T-helper 2 cell treated with Interferon-gamma antibody and Interleukin-4, amounts not matched to agents 5 μg/mL and 100 μg/mL, for 36 hours (primary cell): Measurements from ENCODE around the gene SEMA4D.
"Not testable (repeated sequence)": the region's sequence is repeated elsewhere in the genome, so short reads cannot be mapped to it uniquely, and the experiment has no call there.

ENCODE experiments used
- DNase-seq: peaks from one replicate; pipeline ENCODE4 v3.0.0; 2021; ENCODE audit warnings: low spot score
- H3K27ac Mint-ChIP-seq: one replicate; pipeline ENCODE4 v1.8.0; 2021; ENCODE audit warnings: mild to moderate bottlenecking, mixed read lengths
- H3K27me3 Mint-ChIP-seq: one replicate; pipeline ENCODE4 v1.8.0; 2021; ENCODE audit warnings: low read depth, mixed read lengths
- H3K36me3 Mint-ChIP-seq: one replicate; pipeline ENCODE4 v1.8.0; 2021; ENCODE audit warnings: low read depth, mixed read lengths
- H3K4me1 Mint-ChIP-seq: one replicate; pipeline ENCODE4 v1.8.0; 2021; ENCODE audit warnings: low read depth, mixed read lengths
- H3K4me3 Mint-ChIP-seq: one replicate; pipeline ENCODE4 v1.8.0; 2022; ENCODE audit warnings: mild to moderate bottlenecking, moderate library complexity, mixed read lengths
- H3K9me3 Mint-ChIP-seq: one replicate; pipeline ENCODE4 v1.8.0; 2021; ENCODE audit warnings: mixed read lengths

The SEMA4D gene

GRCh38 chr9:89343812-89344211 lies 154.1 kb downstream of the SEMA4D start:
- not testable (repeated sequence) for H3K27ac Mint-ChIP-seq

GRCh38 chr9:89342948-89343347 lies 155.0 kb downstream of the SEMA4D start:
- no peak for DNase-seq
- H3K27ac Mint-ChIP-seq = no peak overlapping the region
- peaks cover 88% of the 10 kb centered on the region for H3K36me3 Mint-ChIP-seq
- H3K9me3 Mint-ChIP-seq = peaks cover 18% of the 10 kb centered on the region
- H3K27me3 Mint-ChIP-seq = no peaks in the 10 kb centered on the region
- no peak overlapping the region for H3K4me3 Mint-ChIP-seq
- peaks cover 34% of the 10 kb centered on the region for H3K4me1 Mint-ChIP-seq

More at GRCh38 chr9:89343812-89344211, 154.1 kb downstream of the SEMA4D start:
- not testable (repeated sequence) for H3K4me3 Mint-ChIP-seq, H3K27me3 Mint-ChIP-seq, DNase-seq
- Mint-ChIP-seq H3K9me3 (peaks cover 18% of the 10 kb centered on the region), H3K36me3 (peaks cover 88% of the 10 kb centered on the region), H3K4me1 (peaks cover 31% of the 10 kb centered on the region)

GRCh38 chr9:89342213-89342612 lies 155.7 kb downstream of the SEMA4D start:
- Mint-ChIP-seq H3K4me3 (no peak overlapping the region), H3K27me3 (no peaks in the 10 kb centered on the region), H3K27ac (no peak overlapping the region), H3K9me3 (peaks cover 18% of the 10 kb centered on the region), H3K36me3 (peaks cover 92% of the 10 kb centered on the region), H3K4me1 (peaks cover 34% of the 10 kb centered on the region)
- no peak for DNase-seq

- DNase-seq = no peak
- Mint-ChIP-seq H3K9me3 (peaks cover 18% of the 10 kb centered on the region), H3K4me1 (peaks cover 32% of the 10 kb centered on the region), H3K36me3 (peaks cover 84% of the 10 kb centered on the region), H3K27me3 (no peaks in the 10 kb centered on the region), H3K27ac (no peak overlapping the region), H3K4me3 (no peak overlapping the region)
These were observed 157.6 kb downstream of the SEMA4D start for GRCh38 chr9:89340332-89340731.

GRCh38 chr9:89339807-89340206 lies 158.1 kb downstream of the SEMA4D start:
- H3K9me3 Mint-ChIP-seq = peaks cover 14% of the 10 kb centered on the region
- DNase-seq = no peak
- no peak overlapping the region for H3K27ac Mint-ChIP-seq
- peaks cover 82% of the 10 kb centered on the region for H3K36me3 Mint-ChIP-seq
- H3K4me1 Mint-ChIP-seq = peaks cover 27% of the 10 kb centered on the region
- no peak overlapping the region for H3K4me3 Mint-ChIP-seq
- H3K27me3 Mint-ChIP-seq = no peaks in the 10 kb centered on the region

GRCh38 chr9:89330513-89330912 lies 167.4 kb downstream of the SEMA4D start:
- Mint-ChIP-seq H3K27me3 (no peaks in the 10 kb centered on the region), H3K4me3 (no peak overlapping the region), H3K36me3 (peaks cover 53% of the 10 kb centered on the region), H3K27ac (no peak overlapping the region), H3K9me3 (no peaks in the 10 kb centered on the region), H3K4me1 (peaks cover 3% of the 10 kb centered on the region)
- no peak for DNase-seq

GRCh38 chr9:89329917-89330316 lies 168.0 kb downstream of the SEMA4D start:
- no peaks in the 10 kb centered on the region for H3K27me3 Mint-ChIP-seq
- no peak overlapping the region for H3K4me3 Mint-ChIP-seq
- H3K27ac Mint-ChIP-seq = no peak overlapping the region
- H3K4me1 Mint-ChIP-seq = peaks cover 5% of the 10 kb centered on the region
- no peak for DNase-seq
- H3K9me3 Mint-ChIP-seq = no peaks in the 10 kb centered on the region
- H3K36me3 Mint-ChIP-seq = peaks cover 49% of the 10 kb centered on the region

GRCh38 chr9:89328064-89328463 lies 169.8 kb downstream of the SEMA4D start:
- Mint-ChIP-seq H3K9me3 (no peaks in the 10 kb centered on the region), H3K36me3 (peaks cover 36% of the 10 kb centered on the region), H3K27ac (no peak overlapping the region), H3K4me1 (peaks cover 12% of the 10 kb centered on the region), H3K27me3 (no peaks in the 10 kb centered on the region), H3K4me3 (no peak overlapping the region)
- DNase-seq = no peak

GRCh38 chr9:89325733-89326132 lies 172.2 kb downstream of the SEMA4D start:
- peaks cover 34% of the 10 kb centered on the region for H3K36me3 Mint-ChIP-seq
- no peaks in the 10 kb centered on the region for H3K9me3 Mint-ChIP-seq
- peaks cover 25% of the 10 kb centered on the region for H3K4me1 Mint-ChIP-seq
- no peak overlapping the region for H3K4me3 Mint-ChIP-seq
- no peaks in the 10 kb centered on the region for H3K27me3 Mint-ChIP-seq
- no peak overlapping the region for H3K27ac Mint-ChIP-seq
- DNase-seq = no peak

GRCh38 chr9:89323390-89323789 lies 174.5 kb downstream of the SEMA4D start:
- no peak for DNase-seq
- H3K4me1 Mint-ChIP-seq = peaks cover 38% of the 10 kb centered on the region
- no peak overlapping the region for H3K4me3 Mint-ChIP-seq
- no peaks in the 10 kb centered on the region for H3K9me3 Mint-ChIP-seq
- H3K27me3 Mint-ChIP-seq = no peaks in the 10 kb centered on the region
- peaks cover 30% of the 10 kb centered on the region for H3K36me3 Mint-ChIP-seq
- H3K27ac Mint-ChIP-seq = no peak overlapping the region

GRCh38 chr9:89319015-89319905 lies 178.7 kb downstream of the SEMA4D start:
- no peaks in the 10 kb centered on the region for H3K27me3 Mint-ChIP-seq
- DNase-seq = no peak
- H3K36me3 Mint-ChIP-seq = peaks cover 63% of the 10 kb centered on the region
- peaks cover 60% of the 10 kb centered on the region for H3K4me1 Mint-ChIP-seq
- H3K9me3 Mint-ChIP-seq = no peaks in the 10 kb centered on the region
- peak overlapping the region; percentile 95 for H3K27ac Mint-ChIP-seq
- peak overlapping the region; percentile 90 for H3K4me3 Mint-ChIP-seq

GRCh38 chr9:89318123-89319014 lies 179.5 kb downstream of the SEMA4D start, which contains the start of gene SECISBP2:
Gene SECISBP2 (plus strand): TSS chr9:89318500. CDS start chr9:89318577, 77 bp downstream.
- Mint-ChIP-seq H3K27me3 (no peaks in the 10 kb centered on the region), H3K4me3 (peak within 1 kb of the TSS; percentile 91), H3K9me3 (no peaks in the 10 kb centered on the region), H3K36me3 (peaks cover 71% of the 10 kb centered on the region), H3K27ac (peak within 1 kb of the TSS; percentile 97), H3K4me1 (peaks cover 65% of the 10 kb centered on the region)
- DNase-seq = peak; percentile 97

GRCh38 chr9:89317282-89317681 lies 180.6 kb downstream of the SEMA4D start:
- peaks cover 66% of the 10 kb centered on the region for H3K4me1 Mint-ChIP-seq
- H3K36me3 Mint-ChIP-seq = peaks cover 76% of the 10 kb centered on the region
- H3K4me3 Mint-ChIP-seq = peak overlapping the region; percentile 91
- no peaks in the 10 kb centered on the region for H3K9me3 Mint-ChIP-seq
- no peaks in the 10 kb centered on the region for H3K27me3 Mint-ChIP-seq
- peak overlapping the region; percentile 97 for H3K27ac Mint-ChIP-seq
- DNase-seq = no peak

- Mint-ChIP-seq H3K27ac (peak overlapping the region; percentile 53), H3K4me1 (peaks cover 55% of the 10 kb centered on the region), H3K4me3 (no peak overlapping the region), H3K9me3 (no peaks in the 10 kb centered on the region), H3K36me3 (peaks cover 69% of the 10 kb centered on the region), H3K27me3 (peaks cover 3% of the 10 kb centered on the region)
- DNase-seq = no peak
These were observed 182.4 kb downstream of the SEMA4D start for GRCh38 chr9:89315482-89315881.
